ENCODE results near the gene IDS.

Gene IDS

DNA sequence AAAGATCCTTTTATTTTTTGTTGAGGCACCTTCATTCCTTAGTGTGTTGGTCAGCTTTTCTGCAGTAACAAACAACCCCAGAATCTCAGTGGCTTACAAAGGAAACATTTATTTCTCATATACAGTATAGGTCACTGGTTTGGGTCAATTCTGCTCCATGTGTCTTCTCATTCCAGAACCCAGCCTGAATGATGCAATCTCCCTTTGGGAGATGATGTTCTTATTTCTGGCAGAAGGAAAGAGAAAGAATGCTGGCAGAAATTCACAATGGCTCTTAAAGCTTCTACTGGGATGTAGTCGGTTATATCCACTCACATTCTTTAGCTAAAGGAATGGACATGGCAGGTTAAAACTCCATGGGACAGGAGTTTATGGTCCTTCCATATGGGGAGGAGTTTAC lies 42.3 kb downstream of the IDS start:
- no peak for DNase-seq (ENCODE audit: low read depth in 4 of 4, low spot score in 1 of 4)

DNA sequence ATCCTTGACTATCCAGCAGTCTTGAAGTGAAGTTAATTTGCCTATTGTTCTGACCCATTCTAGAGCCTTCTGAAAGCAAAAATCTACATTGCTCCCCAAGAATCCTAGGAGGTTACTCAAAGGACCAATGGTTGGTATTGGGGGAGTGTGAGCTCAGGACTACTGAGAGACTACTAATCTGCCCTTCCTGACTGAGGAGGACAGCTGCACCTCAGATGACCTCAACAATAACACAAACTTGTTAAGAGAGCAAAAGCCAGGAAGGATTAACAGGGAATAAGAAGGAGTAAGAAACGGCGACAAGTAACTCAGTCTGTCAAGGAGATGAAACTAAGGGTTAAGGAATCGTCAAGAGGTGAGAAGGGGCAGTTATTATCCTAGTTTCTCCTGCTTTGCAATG lies 43.4 kb downstream of the IDS start:
- DNase-seq (ENCODE audit: low read depth in 4 of 4, low spot score in 1 of 4) = no peak

DNA sequence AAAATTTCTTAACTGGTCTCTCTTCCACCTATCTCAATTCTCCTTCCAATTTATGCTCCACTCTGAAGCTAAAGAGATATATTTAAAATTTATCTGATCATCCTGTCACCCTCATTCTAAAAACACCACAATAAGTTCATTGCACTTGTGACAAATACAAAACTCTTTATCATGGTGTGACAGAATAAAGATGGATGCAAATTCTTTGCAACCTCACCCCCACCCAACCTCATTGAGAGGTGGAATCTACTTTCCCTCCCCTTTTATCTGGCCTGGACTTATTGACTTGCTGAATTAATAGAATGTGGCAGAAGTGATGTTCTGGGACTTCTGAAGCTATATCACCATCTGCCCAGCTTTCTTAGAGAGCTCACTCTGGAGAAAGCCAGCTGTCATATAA lies 46.5 kb downstream of the IDS start:
- DNase-seq (ENCODE audit: low read depth in 4 of 4, low spot score in 1 of 4) = no peak

DNA sequence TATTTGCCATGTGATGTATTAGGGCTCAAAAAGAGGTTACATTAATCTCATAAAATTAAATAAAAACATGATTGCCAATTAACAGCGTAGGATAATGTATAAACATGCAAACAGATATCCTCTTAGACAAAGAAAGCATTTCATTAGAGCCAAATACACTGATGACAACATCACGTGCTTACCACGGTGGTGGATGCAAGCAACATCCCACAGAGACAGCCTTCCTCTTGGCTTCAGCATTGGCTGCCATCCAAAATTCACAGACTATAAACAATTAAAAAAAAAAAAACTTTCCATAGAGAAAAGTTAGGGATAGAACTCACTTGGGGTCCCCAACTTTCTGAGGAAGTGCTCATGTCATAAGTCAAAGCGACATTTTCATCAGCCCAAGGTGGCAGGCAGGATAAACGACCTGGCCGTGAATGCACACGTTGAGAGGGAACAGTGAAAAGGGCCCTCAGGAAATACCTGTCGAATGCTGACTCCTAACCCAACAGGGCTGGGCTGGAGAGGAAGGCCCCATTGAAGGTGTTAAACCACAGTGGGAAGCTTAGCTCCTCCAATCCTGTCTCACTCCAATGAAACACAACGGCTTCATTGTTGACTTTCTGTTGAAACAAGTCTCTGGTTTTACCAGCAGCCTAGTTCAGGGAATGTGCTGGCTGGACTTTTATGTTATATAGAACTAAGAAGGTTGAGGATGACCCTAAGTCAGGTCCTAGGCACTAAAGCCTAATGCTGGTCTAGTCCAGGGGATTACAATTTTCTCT lies 48.4 kb downstream of the IDS start:
- DNase-seq (ENCODE audit: low read depth in 4 of 4, low spot score in 1 of 4) = no peak

DNA sequence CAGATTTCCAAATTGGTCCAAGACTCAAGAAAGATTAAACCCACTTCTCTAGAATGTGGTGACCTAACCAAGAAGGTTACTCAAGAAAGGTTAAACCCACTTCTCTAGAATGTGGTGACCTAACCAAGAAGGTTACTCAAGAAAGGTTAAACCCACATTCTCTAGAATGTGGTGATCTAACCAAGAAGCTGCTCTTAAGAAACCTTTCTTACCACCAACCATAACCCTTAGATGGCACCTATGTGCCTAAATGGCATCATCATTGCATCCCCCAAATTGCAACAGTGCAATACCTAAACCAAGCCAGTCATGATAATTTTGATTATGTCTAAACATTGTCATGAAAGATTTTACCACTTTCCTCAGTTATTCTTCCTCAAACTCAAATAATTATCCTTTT lies 49.2 kb downstream of the IDS start:
- DNase-seq (ENCODE audit: low read depth in 4 of 4, low spot score in 1 of 4) = no peak

DNA sequence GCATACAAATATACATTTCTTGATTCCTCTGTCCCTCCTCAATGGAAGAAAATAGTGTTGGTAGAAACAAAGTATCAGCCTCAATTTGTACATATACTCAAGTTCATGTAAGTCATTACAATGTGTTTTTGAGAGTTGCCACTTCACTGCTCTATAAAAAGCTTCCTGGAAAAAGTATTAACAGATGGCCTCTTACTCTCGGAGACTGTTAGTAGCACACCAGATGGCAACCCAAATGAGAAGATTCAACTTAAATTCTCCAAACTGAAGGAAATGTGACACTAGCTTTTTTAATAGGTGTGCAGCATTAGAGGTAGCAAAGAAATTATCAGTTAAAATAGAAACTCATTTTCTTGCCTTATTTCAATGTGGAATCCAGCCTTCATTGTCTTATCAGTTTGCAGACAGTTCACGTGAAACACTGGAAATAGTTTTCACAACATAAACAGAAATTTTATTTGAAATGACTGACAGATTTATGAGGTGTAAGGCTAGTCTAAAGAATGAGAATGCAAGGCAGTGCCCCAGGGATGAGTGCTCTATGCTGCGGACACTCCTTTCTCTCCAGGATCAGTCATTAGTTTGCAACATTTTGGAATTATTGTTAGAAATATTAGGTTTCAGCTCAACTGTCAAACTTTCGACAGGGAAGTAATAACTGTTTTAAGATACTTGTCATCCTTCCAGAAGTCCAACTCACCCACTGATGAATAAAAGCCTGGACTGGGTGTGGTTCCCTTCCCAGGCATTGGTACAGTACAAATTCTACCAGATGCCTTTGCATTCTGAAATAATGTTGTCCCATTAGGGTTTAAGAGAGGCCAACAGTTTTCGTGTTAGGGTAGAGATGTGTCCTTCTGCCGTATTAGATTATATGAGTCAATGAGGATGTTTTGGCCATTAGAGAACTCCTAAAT lies 50.9 kb downstream of the IDS start:
- DNase-seq (ENCODE audit: low read depth in 4 of 4, low spot score in 1 of 4) = no peak

DNA sequence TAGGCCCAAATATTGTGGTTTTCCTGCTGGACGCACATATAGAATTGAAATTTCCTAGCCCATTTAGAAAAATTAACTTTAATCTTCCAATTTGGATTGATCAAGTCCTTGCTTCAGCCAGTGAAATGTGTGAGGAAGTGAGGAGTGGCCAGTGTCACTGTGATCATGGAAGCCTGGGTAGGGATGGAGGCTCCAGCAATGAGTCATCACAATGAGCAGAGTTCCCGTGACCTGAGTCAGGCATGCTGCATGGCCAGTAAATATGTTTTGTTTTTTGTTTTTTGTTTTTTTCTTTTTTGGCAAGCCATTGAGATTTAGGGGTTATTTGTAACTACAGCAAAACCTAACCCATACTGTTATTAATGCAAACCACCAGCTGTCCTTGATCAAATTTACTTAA lies 52.1 kb downstream of the IDS start:
- no peak for DNase-seq (ENCODE audit: low read depth in 4 of 4, low spot score in 1 of 4)

DNA sequence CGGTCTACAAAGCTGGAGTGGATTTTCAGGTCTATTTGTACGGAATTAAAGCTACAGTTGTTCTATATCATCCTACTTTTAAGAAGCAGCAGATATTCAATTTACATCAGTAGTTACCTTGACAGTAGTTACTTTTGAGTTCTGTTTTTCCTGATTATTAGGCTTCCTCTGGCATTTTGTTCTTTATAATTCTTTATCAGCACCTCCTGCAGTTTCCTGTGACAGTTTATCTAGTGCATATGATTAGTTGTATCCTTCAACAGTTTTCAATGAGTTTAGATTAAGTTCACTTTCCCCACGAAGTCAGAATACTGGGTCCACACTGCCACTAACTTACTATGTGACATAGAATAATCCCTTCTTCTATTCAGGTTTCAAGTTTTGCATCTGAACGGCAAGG lies 71.7 kb downstream of the IDS start:
- no peak for DNase-seq (ENCODE audit: low read depth in 4 of 4, low spot score in 1 of 4)

DNA sequence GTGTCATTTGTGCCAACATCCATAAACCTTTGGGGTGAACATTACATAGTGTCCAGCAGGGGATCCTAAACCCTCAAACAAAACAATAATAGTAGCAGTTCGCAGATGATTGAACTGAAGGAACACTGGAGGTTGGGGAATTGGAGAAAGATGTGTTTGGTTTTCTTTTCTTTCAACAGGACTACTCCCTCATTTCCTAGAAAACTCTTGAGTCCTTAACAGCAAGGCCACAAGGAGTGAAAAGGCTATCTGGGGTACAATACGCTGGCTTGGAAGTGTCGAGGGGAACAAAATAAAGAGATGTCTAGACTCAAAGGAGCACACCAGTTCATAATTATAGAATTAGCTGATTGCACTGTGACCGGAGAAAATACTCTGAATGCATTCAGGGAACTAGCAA lies 72.1 kb downstream of the IDS start:
- no peak for DNase-seq (ENCODE audit: low read depth in 4 of 4, low spot score in 1 of 4)
